ENCODE results near the gene KLHDC7B.
"Not testable (repeated sequence)": the region's sequence is repeated elsewhere in the genome, so short reads cannot be mapped to it uniquely, and the experiment has no call there.

DNA sequence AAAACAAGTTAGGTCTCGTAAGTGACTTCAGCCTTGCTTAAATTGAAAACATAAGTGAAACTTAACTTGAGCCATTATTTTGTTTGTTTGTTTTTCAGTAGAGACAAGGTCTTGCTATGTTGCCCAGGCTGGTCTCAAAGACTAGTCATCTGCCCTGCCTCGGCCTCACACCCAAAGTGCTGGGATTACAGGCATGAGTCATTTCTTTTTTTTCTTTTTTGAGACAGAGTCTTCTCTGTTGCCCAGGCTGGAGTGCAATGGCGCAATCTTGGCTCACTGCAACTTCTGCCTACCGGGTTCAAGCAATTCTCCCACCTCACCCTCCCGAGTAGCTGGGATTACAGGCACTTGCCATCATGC, 4.1 kb upstream of the KLHDC7B start:
- not testable (repeated sequence) for TF ChIP-seq POLR2AphosphoS5 (IDR thresholded peaks at IDR 0.05; ENCODE audit: low read depth, low read length); POLR2A (IDR thresholded peaks at IDR 0.05; ENCODE audit: low read depth, low read length); TAF1 (IDR thresholded peaks at IDR 0.05; ENCODE audit: low read depth, low read length); PAX5 (IDR thresholded peaks at IDR 0.05; ENCODE audit: insufficient read depth, low read length, severe bottlenecking); SPI1 (IDR thresholded peaks at IDR 0.05; ENCODE audit: low read depth, low read length)
